Measurements from ENCODE around the gene NRG4. TPM values are rescaled to one million over a fixed set of nuclear protein-coding genes. Genes with fewer than 3 reads are reported as not detected.

NRG4 gene
- total RNA-seq, 1 experiment from 2014 or later: 1.0 TPM

- TF ChIP-seq CTCF (IDR thresholded peaks at IDR 0.05 in 2 of 3, conservative IDR thresholded peaks at IDR 0.05 in 1 of 3; ENCODE audit: borderline replicate concordance in 1 of 3, insufficient read depth in 1 of 3, low read depth in 2 of 3, low read length in 2 of 3) (no peak), CEBPB (IDR thresholded peaks at IDR 0.05; ENCODE audit: low read depth) (no peak)
Observed at GRCh38 chr15:75900577-75900976, 111.6 kb downstream of the NRG4 start (continued).

GRCh38 chr15:75895731-75896130, 116.5 kb downstream of the NRG4 start:
- no peaks in the 10 kb centered on the region for H3K36me3 ChIP-seq (ENCODE audit: control insufficient read depth in 1 of 2, insufficient read depth in 2 of 2, low read length in 2 of 2)
- H3K4me3 ChIP-seq (replicated peaks in 1 of 2; ENCODE audit: low read depth in 1 of 2, low read length in 2 of 2): no peak overlapping the region
- no peaks in the 10 kb centered on the region for H3K9me3 ChIP-seq (ENCODE audit: control insufficient read depth in 1 of 2, insufficient read depth in 1 of 2, low read depth in 1 of 2, low read length in 2 of 2)
- no peaks in the 10 kb centered on the region for H3K9me2 ChIP-seq (ENCODE audit: insufficient read depth)
- ChIA-PET CTCF (no interaction called here), POLR2A (no interaction called here), RAD21 (ENCODE audit: low non-redundant PET in 1 of 2, low total read pairs in 2 of 2, uncharacterized antibody in 2 of 2, unreplicated experiment in 2 of 2) (no interaction called here)
- intact Hi-C loops (cut with micrococcal nuclease): no loop called here
- no peak overlapping the region for H3K27ac ChIP-seq (ENCODE audit: low read depth, low read length)
- no TSS peak for BruUV-seq (replicated peaks)
- no peak overlapping the region for H2AFZ ChIP-seq (ENCODE audit: low read depth, low read length, poor library complexity, severe bottlenecking)
- ATAC-seq (no peak), DNase-seq (ENCODE audit: low read depth, low spot score) (no peak)
- no peaks in the 10 kb centered on the region for H3K27me3 ChIP-seq (ENCODE audit: insufficient read depth, low read length)
- peaks cover 0 to 8% of the 10 kb centered on the region in 2 experiments; a peak in 2 of 4 replicates for H3K4me1 ChIP-seq (ENCODE audit: control insufficient read depth in 1 of 2, insufficient read depth in 2 of 2, low read length in 2 of 2)
- no peak overlapping the region for H3K9ac ChIP-seq (ENCODE audit: low read length)
- no peak overlapping the region for H3K4me2 ChIP-seq (ENCODE audit: low read length)
- H3K79me2 ChIP-seq (ENCODE audit: insufficient read depth, low read length): no peaks in the 10 kb centered on the region
- no peaks in the 10 kb centered on the region for H4K20me1 ChIP-seq (ENCODE audit: insufficient read depth)
- TF ChIP-seq SIN3A (IDR thresholded peaks at IDR 0.05; ENCODE audit: low read depth) (no peak), ATF3 (IDR thresholded peaks at IDR 0.05) (no peak), SRF (IDR thresholded peaks at IDR 0.05; ENCODE audit: low read depth) (no peak), CBX3 (IDR thresholded peaks at IDR 0.05; ENCODE audit: low read depth) (no peak), ELF1 (IDR thresholded peaks at IDR 0.05; ENCODE audit: borderline replicate concordance, low read depth) (no peak), POLR2A (IDR thresholded peaks at IDR 0.05; ENCODE audit: borderline replicate concordance, extremely low read depth, insufficient read depth, insufficient read length) (no peak), CTCF (IDR thresholded peaks at IDR 0.05 in 2 of 3, conservative IDR thresholded peaks at IDR 0.05 in 1 of 3; ENCODE audit: borderline replicate concordance in 1 of 3, insufficient read depth in 1 of 3, low read depth in 2 of 3, low read length in 2 of 3) (no peak), CEBPB (IDR thresholded peaks at IDR 0.05; ENCODE audit: low read depth) (no peak), EZH2phosphoT487 (IDR thresholded peaks at IDR 0.05; ENCODE audit: borderline replicate concordance) (no peak), EZH2 (IDR thresholded peaks at IDR 0.05) (no peak), ZBTB33 (IDR thresholded peaks at IDR 0.05; ENCODE audit: extremely low read depth, insufficient replicate concordance, low read length) (no peak), JUND (IDR thresholded peaks at IDR 0.05) (no peak), MAX (IDR thresholded peaks at IDR 0.05) (no peak), ZFX (IDR thresholded peaks at IDR 0.05) (no peak), TCF7L2 (IDR thresholded peaks at IDR 0.05; ENCODE audit: borderline replicate concordance, extremely low read depth, insufficient read depth, insufficient read length) (no peak)

Measured in HCT116 (cell line).